Nucleus accumbens (tissue), 56 donors: Measurements from ENCODE around the gene MCRS1.
A peak's percentile ranks its signal among the peaks of the same experiment; 100 is the strongest.
"Not testable (repeated sequence)": the region's sequence is repeated elsewhere in the genome, so short reads cannot be mapped to it uniquely, and the experiment has no call there.

ENCODE experiments used
- DNase-seq, 56 donors: peaks; one replicate each; lab custom pipeline; 2025; lab: John Stamatoyannopoulos, UW

MCRS1 gene

DNA sequence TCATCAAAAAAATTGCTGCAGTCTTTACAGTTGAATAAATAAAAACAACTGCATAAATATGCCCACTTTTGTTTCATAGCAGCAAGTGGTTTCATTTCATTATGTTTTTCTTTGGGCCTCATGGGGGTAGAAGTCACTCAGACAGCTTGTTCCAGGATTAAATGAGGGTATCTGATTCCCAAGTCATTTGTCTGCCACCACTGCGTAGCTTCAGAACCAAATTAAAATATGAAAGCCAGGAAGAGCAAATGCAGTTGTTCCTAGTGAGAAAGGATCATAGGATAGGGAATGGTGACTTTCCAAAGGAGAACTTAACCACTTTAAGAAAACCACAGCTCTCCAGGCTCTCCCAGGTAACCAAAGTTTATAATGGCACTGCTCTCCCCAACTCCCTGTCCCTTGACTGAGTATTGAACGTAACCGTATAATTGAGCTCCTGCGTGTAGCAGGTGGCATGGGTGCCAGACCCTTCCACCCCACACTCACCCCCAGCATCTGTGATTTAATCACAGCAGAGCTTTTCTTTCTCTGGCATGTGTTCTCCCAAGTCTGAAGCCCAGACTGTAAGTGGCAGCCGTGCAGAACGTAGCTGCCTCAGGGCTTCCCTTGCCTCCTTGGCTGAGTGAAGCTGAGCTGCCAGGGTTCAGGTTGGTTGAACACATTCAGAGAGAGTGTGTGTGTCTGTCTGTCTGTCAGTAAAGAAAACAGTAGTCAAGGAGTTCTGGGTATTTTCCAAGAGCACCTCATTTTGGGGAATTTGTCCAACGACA lies 40.4 kb downstream of the MCRS1 start:
- no peak for DNase-seq

GRCh38 chr12:49525942-49526341 lies 42.0 kb downstream of the MCRS1 start:
- no peak for DNase-seq

GRCh38 chr12:49524660-49525324 lies 43.1 kb downstream of the MCRS1 start:
- DNase-seq: no peak

GRCh38 chr12:49521389-49521788 lies 46.6 kb downstream of the MCRS1 start:
- peak in 7 of 56 donors; percentile 16 to 36 (median 28) for DNase-seq

DNA sequence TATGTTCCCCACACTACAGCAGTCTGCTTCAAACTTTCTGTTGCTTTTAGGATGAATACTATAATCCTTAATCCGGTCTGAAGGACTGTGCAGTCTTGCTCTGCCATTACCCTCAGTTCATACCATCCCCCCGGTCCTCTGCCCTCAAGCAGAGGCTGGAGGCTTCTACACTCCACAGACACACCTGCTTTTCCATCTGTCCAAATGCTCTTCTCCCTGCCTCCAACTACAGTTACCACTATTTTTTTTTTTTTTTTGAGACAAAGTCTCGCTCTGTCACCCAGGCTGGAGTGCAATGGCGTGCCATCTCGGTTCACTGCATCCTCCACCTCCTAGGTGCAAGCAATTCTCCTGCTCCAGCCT lies 48.4 kb downstream of the MCRS1 start:
- DNase-seq: no peak

DNA sequence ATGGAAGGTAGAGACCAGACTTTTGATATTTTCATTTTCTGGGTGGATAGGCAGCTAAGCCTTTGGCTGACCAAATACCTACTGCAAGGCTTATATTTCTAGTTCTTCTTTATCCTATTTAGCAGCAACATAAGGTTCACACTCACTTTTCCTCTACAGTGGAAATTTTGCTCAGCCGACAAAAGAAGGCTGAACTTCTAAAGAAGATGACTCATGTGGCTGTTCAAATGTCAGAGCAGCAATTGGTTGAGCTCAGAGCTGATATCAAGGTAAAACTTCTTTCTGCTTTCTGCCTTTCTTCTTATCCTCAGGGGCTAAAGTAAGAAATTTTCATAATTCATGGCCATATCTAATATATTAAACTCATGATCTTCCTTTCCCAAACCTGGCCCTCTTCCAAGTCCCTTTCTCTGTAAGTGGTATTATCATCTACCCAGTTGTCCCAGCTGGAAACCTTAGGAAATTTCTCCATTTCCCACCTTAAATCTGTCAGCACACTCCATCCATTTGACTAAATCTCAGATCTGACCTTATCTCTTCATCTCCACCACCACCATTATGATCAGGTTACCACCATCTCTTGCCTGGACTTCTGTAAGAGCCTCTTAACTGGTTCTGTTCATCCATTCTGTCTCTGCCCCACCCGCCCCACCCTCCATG lies 48.9 kb downstream of the MCRS1 start:
- DNase-seq: no peak

DNA sequence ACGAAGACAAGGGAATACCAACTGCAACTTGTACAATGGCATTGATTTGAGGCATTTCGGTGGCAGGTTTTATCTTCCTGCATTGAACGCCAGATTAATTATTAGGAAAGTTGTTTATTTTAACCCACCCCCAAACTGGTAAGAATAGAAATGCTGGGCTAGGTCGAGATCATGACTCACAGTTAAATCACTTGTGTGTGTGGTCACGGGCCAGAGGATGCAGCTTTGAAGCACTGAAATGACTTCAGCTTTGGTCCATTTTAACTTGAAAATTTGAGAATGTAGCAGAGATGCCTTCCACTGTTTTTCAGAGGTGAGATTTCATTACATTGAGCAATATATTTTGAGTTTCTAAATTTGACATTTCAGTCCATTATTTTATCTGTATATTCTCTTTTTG lies 52.7 kb downstream of the MCRS1 start:
- DNase-seq: no peak

DNA sequence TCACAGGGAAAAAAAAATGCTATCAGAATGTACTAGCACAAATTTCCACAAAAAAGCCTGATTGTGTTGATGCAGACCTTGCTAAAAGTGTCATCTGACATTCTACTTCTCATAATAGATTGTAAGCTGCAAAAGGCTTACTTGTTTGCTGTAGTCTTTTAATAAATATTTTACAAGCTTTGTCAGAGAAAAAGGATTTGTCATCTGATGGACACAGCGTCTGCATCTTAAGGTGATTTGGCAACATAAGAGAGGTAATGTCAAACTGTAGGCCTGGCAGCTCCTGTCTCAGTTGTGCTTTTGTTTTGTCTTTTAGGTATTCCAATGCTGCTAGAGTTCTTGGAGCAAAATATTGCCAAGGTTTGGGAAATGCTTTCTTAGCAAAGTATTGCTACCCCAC lies 55.4 kb downstream of the MCRS1 start:
- no peak for DNase-seq

DNA sequence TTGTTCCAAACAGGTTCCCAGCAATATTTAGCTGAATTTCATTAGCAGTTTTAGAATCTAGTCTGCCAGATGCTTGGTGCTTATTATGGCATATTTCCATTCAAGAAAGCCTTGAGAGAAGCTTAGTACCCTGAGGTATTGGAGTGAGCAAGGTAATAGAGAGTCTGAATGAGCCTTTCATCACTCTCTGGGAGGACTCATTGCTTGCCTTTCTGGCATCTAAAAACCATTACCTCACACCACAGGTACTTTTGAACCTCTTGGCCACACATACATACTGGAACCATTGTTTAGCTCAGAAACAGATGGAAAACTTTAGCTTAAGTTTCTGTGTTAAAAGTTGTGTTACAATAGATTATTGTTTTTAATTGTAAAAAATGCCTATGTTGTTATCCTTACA lies 56.5 kb downstream of the MCRS1 start:
- no peak for DNase-seq

DNA sequence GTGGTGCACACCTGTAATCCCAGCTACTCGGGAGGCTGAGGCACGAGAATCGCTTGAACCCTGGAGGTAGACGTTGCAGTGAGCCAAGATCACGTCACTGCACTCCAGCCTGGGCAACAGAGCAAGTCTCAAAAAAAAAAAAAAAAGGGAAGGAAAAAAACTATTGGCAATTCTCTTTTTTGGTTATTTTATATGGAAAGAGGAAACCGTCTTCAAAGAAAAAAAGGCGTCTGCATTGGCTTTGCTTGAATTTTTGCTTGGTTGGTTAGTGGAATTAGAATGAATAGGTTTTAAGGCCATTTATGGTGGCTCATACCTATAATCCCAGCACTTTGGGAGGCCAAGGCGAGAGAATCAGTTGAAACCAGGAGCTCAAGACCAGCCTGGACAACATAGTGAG lies 58.3 kb downstream of the MCRS1 start:
- not testable (repeated sequence) for DNase-seq
